Upper lobe of left lung (tissue), 4 donors: Measurements from ENCODE around the gene ANKRD11.

ENCODE experiments used
- EP300 ChIP-seq, 4 donors: sonication (generic); formaldehyde crosslinking; IDR thresholded peaks; one replicate each; pipeline ENCODE4 v1.5.1; 2017; ENCODE audit warnings: antibody characterized with exemption in 4 of 4, control low read depth in 2 of 4
- TF ChIP-seq, protein P1 (sequence below), 6 experiments: fragments of 450-650 bp in 4 of 6; fragments of 200-600 bp in 2 of 6; sonication (generic) in 2 of 6; IDR thresholded peaks; one replicate each; pipeline ENCODE4 v1.5.1; 2016 to 2019; ENCODE audit warnings: antibody characterized with exemption in 6 of 6

DNA sequence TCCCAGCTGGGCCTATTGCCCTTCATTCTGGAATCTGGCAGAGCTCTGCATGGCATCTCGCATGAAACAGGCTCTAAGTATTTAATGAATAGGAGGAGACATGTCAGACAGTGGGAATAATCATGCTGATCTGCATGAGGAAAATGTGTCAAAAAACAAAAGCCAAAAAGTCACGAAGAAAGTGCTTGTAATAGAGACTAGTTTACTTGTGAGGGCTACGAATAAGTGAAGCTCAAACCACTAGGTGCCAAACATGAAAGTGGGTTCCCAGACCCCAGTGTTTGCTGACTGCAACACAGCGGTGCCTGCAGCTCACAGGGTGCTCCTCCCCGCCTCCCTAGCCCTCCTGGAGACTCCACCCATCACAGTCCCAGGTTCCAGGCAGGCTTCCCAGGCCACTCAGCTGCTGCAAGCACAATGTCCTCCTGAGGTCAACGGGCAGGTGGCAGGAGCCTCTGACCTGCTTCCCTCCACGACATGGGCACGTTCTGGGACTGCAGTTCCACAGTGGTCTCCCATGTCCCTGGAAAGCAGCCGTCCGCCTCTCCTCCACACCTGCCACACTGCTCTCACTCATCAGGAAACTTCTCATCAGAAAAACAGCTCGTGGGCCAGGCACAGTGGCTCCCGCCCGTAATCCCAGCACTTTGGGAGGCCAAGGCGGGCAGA lies 96.5 kb downstream of the ANKRD11 start:
- TF ChIP-seq EP300 (IDR thresholded peaks at IDR 0.05), result no peak
- TF ChIP-seq, protein P1, sequence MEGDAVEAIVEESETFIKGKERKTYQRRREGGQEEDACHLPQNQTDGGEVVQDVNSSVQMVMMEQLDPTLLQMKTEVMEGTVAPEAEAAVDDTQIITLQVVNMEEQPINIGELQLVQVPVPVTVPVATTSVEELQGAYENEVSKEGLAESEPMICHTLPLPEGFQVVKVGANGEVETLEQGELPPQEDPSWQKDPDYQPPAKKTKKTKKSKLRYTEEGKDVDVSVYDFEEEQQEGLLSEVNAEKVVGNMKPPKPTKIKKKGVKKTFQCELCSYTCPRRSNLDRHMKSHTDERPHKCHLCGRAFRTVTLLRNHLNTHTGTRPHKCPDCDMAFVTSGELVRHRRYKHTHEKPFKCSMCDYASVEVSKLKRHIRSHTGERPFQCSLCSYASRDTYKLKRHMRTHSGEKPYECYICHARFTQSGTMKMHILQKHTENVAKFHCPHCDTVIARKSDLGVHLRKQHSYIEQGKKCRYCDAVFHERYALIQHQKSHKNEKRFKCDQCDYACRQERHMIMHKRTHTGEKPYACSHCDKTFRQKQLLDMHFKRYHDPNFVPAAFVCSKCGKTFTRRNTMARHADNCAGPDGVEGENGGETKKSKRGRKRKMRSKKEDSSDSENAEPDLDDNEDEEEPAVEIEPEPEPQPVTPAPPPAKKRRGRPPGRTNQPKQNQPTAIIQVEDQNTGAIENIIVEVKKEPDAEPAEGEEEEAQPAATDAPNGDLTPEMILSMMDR (IDR thresholded peaks at IDR 0.05), result no peak
